DMS53 treated with DMSO at 0.1 percent for 48 hours (cell line): Measurements from ENCODE around the gene AMPD2.

Experiments used
- DNase-seq: peaks from one replicate; lab custom pipeline; 2025; ENCODE audit not compliant: unreplicated experiment; lab: John Stamatoyannopoulos, UW

AMPD2 gene

DNA sequence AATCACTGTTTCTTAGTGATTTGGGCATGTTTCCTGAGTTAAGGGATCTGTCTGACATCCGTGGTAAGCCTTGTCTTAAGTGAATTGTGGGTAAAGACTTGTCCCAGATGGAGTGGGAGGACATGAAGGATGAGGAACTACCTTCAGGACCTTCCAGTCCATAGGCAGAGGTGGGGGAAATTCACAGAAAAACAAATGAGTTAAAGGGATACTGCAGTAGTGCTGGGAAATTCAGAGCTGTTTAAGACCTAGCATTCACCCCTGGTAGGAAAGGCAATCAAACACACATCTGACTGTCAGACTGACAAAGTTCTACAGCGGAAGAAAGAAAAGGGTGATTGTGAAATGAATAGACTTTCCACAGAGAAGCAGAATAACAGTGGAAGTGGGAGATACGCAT is 3.2 kb upstream of the AMPD2 start:
- DNase-seq: no peak

DNA sequence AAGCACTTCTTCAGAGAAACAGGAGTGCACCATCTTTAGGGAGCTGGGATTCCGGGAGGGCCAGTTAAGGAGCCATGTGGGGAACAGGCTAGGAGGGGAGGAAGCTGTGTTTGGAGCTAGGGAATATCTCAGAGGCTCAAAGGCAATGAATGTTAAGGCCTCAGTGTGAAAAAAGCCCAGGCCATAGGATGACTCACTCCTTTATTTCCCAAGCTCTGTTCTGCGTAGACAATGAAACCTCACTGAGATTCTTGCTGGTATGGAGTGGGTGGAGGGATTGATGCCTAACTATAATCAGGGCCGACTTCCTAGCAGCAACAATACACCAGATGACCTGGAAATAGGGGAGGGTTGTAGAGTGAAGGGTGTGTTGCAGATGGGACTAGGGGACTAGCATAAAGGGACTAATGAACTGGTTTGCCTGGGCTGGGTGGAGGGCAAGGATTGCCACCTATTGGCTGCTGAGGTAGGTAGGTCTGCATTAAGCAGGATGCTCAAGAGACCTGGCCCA is 2.3 kb upstream of the AMPD2 start:
- peak; percentile 20 for DNase-seq

DNA sequence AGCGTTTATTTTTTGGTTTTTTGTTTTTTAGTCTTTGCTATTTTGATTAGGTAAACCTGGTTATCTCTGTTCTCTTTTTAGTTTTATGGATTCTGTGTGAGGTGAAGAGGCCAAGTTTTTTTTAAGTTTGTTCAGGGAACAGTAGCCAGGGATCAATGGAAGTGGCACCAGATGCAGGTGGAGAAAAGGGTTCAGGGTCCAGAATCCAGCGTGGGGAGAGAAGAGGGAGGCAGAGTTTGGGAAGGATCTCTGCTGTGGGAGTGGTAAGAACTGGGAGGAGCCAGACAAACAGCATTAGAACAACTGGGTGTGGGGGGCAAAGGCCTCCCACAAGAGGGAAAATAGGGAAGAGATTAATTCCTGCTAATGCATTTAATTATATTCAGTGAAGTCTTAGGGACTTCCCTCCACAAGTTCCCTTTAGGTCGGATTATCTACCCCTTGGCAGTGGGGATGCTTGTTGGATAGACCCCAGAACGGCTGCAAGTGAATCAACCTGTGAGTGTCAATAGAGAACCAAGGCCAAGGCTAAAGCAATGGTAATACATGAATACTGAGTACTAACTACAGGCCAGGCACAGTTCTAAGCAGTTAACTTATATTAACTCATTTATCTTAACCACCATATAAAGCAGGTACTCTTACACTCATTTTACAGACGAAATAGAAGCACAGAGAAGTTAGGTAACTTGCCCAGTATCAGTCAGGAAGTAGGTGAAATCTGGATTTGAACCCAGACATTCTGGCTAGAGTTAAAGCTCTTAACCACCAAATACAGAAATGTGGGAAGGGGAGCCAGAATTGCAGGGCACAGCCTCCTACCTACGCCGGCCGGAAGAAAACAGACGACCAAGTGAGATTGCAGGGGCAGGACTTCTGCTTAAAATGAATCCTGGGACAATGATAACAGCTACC is 719 bp upstream of the AMPD2 start:
- DNase-seq: no peak

DNA sequence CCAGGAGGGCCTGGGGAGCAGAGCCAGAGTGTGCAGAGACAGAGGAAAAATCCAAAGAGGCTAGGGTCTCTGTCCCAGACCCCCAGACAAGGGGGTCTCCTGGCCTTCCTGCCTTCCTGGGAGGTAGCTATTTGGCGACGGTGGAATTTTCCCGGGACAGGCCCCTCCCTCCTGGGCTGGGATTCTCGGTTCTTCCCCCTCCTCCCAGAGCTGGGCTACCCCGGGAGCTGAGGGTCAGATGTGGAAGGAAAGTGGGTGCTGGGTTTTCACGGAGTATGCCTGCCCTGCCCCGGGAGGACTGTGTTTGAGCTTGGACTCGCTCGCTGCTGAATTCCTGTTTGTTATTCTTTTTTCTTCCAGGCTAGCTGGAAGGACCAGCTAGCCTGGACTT is 759 bp downstream of the AMPD2 start:
- peak; percentile 40 for DNase-seq

DNA sequence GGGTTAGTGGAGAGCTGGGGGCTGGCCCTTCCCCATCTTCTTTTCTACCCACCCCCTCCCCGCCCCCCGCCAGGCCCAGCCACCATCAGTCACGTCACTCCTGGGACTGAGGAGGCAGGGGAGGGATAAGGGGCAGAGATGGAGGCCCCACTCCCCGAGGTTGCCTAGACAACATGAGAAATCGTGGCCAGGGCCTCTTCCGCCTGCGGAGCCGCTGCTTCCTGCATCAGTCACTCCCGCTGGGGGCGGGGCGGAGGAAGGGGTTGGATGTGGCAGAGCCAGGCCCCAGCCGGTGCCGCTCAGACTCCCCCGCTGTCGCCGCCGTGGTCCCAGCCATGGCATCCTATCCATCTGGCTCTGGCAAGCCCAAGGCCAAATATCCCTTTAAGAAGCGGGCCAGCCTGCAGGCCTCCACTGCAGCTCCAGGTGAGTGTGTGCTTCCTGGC is 1.2 kb downstream of the AMPD2 start:
- peak; percentile 81 for DNase-seq

DNA sequence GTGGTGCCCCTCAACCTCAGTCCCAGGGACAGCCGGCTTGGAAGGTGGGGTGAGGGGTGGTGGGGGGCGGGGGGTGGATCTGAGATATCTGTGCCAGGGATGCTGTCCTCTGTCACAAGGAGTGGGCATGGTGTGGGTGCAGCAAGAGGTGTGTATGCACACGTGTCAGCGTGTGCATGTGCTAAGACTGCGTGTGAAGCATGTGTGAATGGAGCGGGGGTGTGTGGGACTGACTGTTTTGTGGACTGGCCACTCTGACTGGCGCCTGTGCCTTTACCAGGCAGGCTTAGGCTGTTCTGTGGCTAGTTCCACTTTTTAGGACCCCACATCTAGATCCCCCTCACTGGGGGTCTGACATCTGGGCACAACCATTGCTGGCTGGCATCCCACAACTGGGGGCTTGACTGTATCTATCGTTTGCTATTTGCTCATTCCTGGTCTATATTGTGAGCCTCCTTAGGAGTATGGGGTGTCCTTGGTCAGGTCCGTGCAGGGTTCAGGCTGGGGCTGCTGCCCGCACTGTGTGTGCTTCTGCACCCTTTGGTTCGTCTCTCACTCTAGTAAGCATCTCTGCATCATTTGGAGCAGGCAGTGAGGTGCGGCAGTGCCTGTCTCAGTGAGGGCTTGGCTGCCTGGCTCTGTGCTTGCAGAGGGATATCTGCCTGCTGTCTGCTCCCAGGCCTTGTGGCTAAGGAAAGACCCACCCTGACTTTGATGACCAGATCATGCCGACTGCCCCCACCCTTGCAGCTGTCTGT is 1.9 kb downstream of the AMPD2 start:
- no peak for DNase-seq

DNA sequence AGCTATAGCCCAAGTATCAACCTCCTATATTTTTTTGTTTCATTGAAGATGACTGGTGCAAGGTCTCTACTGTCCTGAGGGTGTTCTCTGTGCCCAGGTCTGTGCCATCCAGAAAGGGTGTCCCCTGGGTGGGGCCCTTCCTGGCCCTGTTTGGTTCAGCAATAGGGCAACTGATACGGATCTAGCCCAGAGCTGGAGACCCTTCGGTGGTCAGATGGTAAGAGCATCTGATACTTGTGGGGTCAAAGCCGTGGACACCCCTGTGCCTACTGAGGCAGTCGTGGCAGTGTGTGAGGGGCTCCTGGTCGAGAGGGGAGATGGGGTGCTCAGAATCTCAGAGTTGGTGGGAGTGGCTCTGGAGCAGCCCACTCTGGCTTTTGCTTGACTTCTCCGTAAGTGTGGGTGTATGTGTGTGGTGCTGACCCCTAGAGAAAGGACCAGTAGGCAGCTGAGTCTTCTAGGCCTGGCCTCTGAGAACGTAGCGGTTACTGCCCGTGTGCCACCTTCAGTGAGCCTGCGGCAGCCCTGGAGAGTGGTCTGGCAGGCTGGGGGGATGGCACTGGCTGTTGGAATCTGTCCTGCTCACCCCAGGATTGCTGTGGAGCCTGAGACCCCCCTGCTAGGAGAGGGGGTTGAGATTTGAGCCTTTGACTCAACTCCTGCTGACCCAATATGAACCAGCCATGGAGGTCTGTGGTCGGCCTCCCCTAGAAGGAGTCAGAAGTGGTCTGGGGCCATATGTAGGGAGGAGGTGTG is 2.7 kb downstream of the AMPD2 start:
- DNase-seq: no peak

DNA sequence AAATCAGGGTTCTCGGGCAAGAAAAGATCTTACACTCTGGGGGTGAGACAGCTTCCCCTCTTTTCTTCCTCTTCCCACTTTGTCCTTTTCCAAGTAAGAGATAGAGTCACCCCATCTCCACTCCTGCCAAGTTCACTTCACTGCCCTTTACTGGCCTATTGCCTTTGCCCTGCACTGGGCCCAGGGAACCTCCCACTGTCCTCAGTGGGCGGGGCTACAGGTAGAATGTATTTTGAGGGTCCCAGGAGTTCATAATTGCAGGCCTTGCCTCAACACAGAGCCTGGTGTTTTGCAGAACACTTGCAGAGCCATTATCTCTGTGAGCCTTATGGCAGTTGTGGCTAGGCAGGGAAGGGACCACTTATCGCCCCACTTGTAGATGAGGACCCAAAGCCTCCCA is 3.3 kb downstream of the AMPD2 start:
- DNase-seq: no peak

DNA sequence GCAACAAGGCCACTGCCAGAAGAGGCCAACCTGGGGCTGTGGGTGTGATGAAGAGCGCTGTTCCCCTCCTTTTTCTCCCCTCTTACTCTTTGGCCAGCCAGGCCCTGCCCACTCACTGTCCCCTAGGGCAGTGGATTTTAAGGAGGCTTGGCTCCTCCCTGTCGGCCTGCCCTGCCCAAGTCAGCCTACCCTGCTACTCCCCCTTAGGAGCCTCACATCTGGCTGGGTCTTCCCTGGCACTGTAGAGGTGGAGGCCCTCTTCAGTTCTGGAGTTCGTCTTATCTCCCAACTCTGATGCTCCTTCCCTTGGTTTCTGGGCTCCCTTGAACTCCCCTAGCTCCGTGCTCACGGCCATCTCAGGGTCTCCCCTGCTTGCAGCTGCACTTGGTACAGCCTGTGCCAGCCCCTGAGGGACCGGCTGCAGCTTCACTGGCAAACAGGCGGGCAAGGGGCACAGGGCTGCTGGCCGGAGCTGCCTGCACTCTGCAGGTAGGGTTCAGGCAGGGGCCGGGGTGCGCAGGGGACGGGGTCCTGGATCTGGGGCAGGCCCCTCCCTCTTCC is 4.0 kb downstream of the AMPD2 start:
- no peak for DNase-seq

DNA sequence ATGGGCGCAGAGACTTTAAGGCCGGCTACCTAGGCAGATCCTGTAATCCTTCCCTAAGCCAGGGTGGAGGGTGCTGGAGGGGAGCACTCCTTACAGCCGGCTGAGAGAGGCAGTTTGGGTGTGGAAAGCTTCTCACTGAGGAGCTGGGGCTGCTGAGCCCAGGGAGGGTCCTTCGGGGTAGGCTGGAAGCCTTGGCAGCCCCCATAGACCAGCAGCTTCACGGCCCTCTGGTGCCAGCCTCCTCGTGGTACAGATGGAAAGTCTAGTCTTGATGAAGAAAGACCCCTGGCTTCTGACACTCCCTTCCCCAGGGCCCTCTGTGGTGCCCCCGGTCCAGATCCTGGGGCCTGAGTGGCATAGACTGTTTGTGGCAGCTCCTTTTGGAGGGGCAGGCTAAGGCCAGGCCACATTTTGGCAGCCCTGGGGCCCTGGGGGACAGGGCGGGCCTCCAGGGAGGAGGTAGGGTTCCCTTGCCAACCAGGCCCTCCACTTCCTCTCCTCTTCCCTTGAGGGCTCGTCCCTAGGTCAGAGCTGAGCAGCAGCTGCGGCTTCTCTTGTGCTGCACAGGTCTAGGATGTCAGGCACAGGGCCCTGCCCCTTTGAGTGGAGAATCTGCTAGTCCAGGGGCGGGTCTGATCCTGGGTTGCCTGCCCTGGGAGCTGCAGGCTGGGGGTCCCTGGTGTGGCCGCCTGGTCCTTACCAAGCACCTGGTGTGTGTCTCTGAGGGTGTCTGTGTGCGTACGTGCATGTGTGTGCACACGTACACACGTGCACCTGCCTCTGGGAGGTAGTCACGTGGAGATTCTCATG is 4.8 kb downstream of the AMPD2 start:
- no peak for DNase-seq

DNA sequence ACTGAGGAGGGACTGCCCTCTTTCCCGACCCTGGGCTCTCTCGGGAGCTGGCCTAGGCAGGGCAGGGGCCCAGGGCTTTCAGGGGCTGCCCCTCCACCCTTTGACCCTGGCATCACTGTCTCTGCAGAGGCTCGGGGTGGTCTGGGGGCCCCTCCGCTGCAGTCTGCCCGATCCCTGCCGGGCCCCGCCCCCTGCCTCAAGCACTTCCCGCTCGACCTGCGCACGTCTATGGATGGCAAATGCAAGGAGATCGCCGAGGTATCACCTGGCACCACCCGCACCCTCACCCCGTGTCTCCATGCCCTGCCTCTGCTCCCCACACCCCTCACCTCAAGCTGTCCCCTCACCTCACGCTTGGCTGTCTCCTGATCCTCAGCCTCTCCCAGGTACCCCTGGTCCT is 5.5 kb downstream of the AMPD2 start:
- DNase-seq: no peak

DNA sequence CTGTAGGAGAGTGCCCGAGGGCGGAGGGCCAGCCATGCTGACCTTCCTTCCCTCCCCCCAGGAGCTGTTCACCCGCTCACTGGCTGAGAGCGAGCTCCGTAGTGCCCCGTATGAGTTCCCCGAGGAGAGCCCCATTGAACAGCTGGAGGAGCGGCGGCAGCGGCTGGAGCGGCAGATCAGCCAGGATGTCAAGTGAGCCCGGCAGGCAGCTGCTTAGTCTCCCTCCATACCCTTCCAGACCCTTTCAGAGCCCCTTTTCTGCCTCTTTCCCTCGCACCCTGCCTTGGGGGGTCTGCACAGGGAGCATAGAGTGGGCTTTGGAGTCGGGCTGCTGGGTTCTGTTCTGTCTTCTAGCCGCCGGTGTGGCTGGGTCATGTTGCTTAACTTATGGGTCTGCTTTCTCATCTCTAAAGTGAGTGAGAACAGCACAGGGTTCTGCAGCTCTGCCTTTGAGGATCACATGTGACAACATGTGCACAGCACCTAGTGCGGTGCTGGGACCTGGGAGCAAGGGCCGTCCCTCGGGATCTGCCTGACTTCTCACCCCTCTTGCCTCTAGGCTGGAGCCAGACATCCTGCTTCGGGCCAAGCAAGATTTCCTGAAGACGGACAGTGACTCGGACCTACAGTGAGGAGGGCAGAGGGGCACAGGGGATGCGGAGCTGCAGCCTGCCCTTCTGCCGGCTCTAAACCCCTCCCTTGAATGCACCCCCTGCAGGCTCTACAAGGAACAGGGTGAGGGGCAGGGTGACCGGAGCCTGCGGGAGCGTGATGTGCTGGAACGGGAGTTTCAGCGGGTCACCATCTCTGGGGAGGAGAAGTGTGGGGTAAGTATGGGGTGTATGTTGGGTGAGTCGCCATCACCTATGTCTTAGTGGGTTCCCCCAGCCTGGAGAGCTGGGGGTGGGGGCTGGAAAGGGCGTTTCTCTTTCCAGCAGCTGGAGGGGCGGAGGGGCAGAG is 6.2 kb downstream of the AMPD2 start:
- DNase-seq: no peak

DNA sequence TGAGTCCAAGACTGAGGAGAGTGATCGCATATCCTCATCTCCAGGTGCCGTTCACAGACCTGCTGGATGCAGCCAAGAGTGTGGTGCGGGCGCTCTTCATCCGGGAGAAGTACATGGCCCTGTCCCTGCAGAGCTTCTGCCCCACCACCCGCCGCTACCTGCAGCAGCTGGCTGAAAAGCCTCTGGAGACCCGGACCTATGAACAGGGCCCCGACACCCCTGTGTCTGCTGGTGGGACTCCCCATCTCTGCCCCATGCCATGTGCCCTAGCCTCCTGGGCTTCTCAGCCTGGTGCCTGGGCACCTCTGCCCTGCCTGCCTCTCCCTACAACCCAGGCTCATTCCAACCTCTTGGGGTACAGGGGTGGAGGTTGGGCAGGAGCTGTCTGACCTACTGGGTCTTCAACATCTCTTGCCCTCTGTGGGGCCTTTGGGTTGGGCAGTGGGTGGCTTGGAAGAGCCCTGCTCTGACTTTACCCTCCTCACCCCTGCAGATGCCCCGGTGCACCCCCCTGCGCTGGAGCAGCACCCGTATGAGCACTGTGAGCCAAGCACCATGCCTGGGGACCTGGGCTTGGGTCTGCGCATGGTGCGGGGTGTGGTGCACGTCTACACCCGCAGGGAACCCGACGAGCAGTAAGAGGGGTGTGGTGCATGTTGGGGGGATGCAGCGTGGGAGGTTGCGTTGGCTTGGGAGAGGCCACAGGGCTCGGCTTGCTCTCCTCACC is 7.2 kb downstream of the AMPD2 start:
- DNase-seq: no peak

DNA sequence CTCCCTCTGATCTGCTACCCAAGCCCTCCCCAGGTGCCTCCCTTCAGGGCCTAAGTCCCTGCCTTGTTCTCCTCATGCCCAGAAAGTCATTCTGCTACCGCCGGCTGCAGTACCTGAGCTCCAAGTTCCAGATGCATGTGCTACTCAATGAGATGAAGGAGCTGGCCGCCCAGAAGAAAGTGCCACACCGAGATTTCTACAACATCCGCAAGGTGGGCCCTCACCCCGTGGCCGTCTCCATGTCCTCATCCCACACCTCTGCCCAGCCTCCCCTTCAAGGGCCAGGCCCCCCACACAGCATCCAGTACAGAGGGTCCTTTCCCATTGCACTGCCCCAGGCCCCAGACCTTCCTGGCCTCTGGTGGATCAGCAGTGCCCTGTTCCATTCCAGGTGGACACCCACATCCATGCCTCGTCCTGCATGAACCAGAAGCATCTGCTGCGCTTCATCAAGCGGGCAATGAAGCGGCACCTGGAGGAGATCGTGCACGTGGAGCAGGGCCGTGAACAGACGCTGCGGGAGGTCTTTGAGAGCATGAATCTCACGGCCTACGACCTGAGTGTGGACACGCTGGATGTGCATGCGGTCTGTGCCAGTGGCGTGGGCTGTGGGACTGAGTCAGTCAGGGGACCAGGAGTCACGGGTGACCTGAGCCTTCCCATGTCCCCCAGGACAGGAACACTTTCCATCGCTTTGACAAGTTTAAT is 8.2 kb downstream of the AMPD2 start:
- no peak for DNase-seq

DNA sequence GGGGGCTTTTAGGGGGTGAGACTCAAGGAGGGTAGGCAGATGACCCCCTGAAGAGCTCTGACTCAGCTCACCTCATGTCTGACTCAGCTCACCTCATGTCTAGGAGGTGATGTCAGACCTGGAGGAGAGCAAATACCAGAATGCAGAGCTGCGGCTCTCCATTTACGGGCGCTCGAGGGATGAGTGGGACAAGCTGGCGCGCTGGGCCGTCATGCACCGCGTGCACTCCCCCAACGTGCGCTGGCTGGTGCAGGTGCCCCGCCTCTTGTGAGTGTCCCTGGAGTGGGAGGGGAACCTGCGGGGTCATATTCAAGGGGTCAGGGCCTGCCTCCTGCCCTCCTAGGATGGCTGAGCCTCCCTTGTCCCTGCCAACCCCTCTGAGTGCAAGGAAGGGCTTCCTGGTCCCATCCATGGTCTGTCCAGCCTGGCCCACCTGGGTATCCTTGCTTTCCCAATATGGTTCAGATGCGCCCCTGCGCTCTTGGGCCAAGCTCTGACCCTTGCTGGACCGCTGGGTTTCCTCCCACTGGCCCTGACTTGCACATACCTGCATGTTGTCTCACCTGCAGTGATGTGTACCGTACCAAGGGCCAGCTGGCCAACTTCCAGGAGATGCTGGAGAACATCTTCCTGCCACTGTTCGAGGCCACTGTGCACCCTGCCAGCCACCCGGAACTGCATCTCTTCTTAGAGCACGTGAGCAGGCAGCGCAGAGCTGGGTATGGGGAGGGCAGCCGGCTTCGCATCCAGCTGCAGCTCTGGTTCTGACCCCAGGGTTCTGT is 9.1 kb downstream of the AMPD2 start:
- DNase-seq: no peak

DNA sequence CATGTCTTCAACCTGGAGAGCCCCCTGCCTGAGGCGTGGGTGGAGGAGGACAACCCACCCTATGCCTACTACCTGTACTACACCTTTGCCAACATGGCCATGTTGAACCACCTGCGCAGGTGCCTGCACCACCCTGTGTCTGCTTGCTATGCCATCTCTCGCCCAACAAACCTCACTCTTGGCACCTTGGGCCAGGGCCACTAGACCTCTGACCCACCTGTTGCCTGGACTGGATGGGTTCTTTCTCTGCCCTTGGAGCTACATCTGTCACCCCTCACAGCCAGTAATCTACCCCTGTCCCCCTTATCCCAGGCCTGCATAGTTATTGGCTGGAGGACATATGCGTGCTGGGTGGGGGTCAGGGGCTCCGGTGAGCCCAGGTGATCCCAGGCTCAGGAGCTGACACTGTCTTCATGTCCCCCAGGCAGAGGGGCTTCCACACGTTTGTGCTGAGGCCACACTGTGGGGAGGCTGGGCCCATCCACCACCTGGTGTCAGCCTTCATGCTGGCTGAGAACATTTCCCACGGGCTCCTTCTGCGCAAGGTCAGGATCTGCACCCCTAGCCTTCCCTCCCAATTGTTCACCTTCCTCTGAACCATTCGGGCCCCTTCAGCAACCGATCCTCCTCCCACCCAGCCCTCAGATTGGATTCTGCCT is 9.9 kb downstream of the AMPD2 start:
- no peak for DNase-seq
